HCT116 (cell line): ENCODE data around the gene NOX4. TPM values are rescaled to one million over a fixed set of nuclear protein-coding genes. Genes with fewer than 3 reads are reported as not detected.
"Not testable (repeated sequence)": the region's sequence is repeated elsewhere in the genome, so short reads cannot be mapped to it uniquely, and the experiment has no call there.

Source experiments
- ATAC-seq: fragments of 200-7000 bp; cut with Tn5 transposase; 2 replicates; pipeline ENCODE4 v1.9.1; 2020; ENCODE audit warnings: mild to moderate bottlenecking, moderate library complexity
- BruUV-seq: library from RNA; stranded (reverse); fragments of 400-500 nt; replicated peaks from 2 replicates; lab custom pipeline; 2021; lab: Mats Ljungman, UMichigan
- CTCF ChIA-PET: fragments of 300-600 bp; sonication (Branson Sonifier 250); formaldehyde crosslinking; loops from one replicate; lab custom pipeline; 2021; ENCODE audit warnings: antibody characterized with exemption; lab: Charles Lee
- POLR2A ChIA-PET: fragments of 300-600, 350-600 bp; sonication (Branson Sonifier 250); formaldehyde crosslinking; loops from one replicate; lab custom pipeline; 2021; ENCODE audit warnings: antibody characterized with exemption; lab: Charles Lee
- RAD21 ChIA-PET, 2 experiments: fragments of 300-600 bp; sonication (Branson Sonifier 250); formaldehyde crosslinking; loops; one replicate each; lab custom pipeline; 2023; ENCODE audit warnings: low total read pairs in 2 of 2; ENCODE audit not compliant: uncharacterized antibody in 2 of 2, unreplicated experiment in 2 of 2, low non-redundant PET in 1 of 2; lab: Charles Lee
- DNase-seq: peaks from one replicate; pipeline ENCODE4 v3.0.0-alpha.2; 2010; ENCODE audit warnings: low read depth, low spot score
- H2AFZ ChIP-seq: fragments of 200-600 bp; shearing (Covaris generic), sonication (generic); 2 replicates; pipeline ENCODE4 v1.6.1; 2017; ENCODE audit warnings: low read depth, mixed run types, mixed read lengths, antibody characterized with exemption, low read length; ENCODE audit not compliant: poor library complexity, severe bottlenecking
- H3K27ac ChIP-seq: 2 replicates; pipeline ENCODE4 v1.5.1; 2012; ENCODE audit warnings: low read depth, low read length
- H3K27me3 ChIP-seq: fragments of 200-600 bp; sonication (generic); 2 replicates; pipeline ENCODE4 v1.6.1; 2016; ENCODE audit warnings: mixed run types, low read length, mixed read lengths; ENCODE audit not compliant: insufficient read depth
- H3K36me3 ChIP-seq, 2 experiments: fragments of 200-500 bp in 1 of 2; fragments of 200-600 bp in 1 of 2; sonication (Bioruptor generic) in 1 of 2; sonication (generic) in 1 of 2; 2 replicates each; pipeline versions ENCODE4 v1.5.1 to v1.6.1; 2014 to 2016; ENCODE audit warnings: low read length in 2 of 2, inconsistent platforms in 1 of 2, mixed read lengths in 1 of 2, mixed run types in 1 of 2; ENCODE audit not compliant: insufficient read depth in 2 of 2, control insufficient read depth in 1 of 2
- H3K4me1 ChIP-seq, 2 experiments: fragments of 200-600 bp in 1 of 2; sonication (generic) in 1 of 2; 2 replicates each; pipeline versions ENCODE4 v1.5.1 to v1.6.1; 2012 to 2017; ENCODE audit warnings: low read length in 2 of 2, inconsistent platforms in 1 of 2, mild to moderate bottlenecking in 1 of 2, mixed read lengths in 1 of 2, mixed run types in 1 of 2, moderate library complexity in 1 of 2; ENCODE audit not compliant: insufficient read depth in 2 of 2, control insufficient read depth in 1 of 2
- H3K4me2 ChIP-seq: fragments of 200-600 bp; sonication (generic); 2 replicates; pipeline ENCODE4 v1.6.1; 2017; ENCODE audit warnings: mixed run types, low read length, mixed read lengths
- H3K4me3 ChIP-seq, 2 experiments: fragments of 200-600 bp in 1 of 2; sonication (generic) in 1 of 2; replicated peaks in 1 of 2; 2 replicates each; pipeline ENCODE4 v1.5.1; 2011 to 2016; ENCODE audit warnings: low read length in 2 of 2, control low read depth in 1 of 2, low read depth in 1 of 2, mild to moderate bottlenecking in 1 of 2, mixed read lengths in 1 of 2, mixed run types in 1 of 2
- H3K79me2 ChIP-seq: fragments of 200-600 bp; sonication (generic); 2 replicates; pipeline ENCODE4 v1.6.1; 2017; ENCODE audit warnings: mild to moderate bottlenecking, mixed run types, low read length, moderate library complexity, mixed read lengths; ENCODE audit not compliant: insufficient read depth
- H3K9ac ChIP-seq: fragments of 200-600 bp; sonication (generic); 2 replicates; pipeline ENCODE4 v1.6.1; 2016; ENCODE audit warnings: low read length, mixed read lengths
- H3K9me2 ChIP-seq: fragments of 200-600 bp; sonication (generic), shearing (Covaris generic); 2 replicates; pipeline ENCODE4 v1.6.1; 2017; ENCODE audit warnings: mixed run types, mild to moderate bottlenecking, moderate library complexity; ENCODE audit not compliant: insufficient read depth
- H3K9me3 ChIP-seq, 2 experiments: fragments of 200-500 bp in 1 of 2; fragments of 200-600 bp in 1 of 2; sonication (Bioruptor generic) in 1 of 2; sonication (generic) in 1 of 2; 2 replicates each; pipeline ENCODE4 v1.6.1; 2014 to 2017; ENCODE audit warnings: low read length in 2 of 2, mixed read lengths in 2 of 2, inconsistent platforms in 1 of 2, low read depth in 1 of 2, mild to moderate bottlenecking in 1 of 2, mixed run types in 1 of 2, moderate library complexity in 1 of 2; ENCODE audit not compliant: control insufficient read depth in 1 of 2, insufficient read depth in 1 of 2
- H4K20me1 ChIP-seq: fragments of 200-600 bp; sonication (generic), shearing (Covaris generic); 2 replicates; pipeline ENCODE4 v1.6.1; 2017; ENCODE audit warnings: mixed run types, mild to moderate bottlenecking, moderate library complexity; ENCODE audit not compliant: insufficient read depth
- SIN3A ChIP-seq: IDR thresholded peaks from 2 replicates; pipeline ENCODE4 v1.6.1; 2012; ENCODE audit warnings: low read depth
- ZFX ChIP-seq: fragments of 450-650 bp; IDR thresholded peaks from 2 replicates; pipeline ENCODE4 v1.6.1; 2017
- intact Hi-C: fragments of 100-400 bp; cut with micrococcal nuclease; formaldehyde crosslinking; loops from 2 replicates; pipeline ENCODE4 v1.10.0; 2022
- total RNA-seq: library from RNA; stranded (reverse); gene quantifications from one replicate; pipeline ENCODE4 v1.2.1, GENCODE V29; 2021; ENCODE audit not compliant: unreplicated experiment

The NOX4 gene
- total RNA-seq, 1 experiment from 2014 or later, result not detected

GRCh38 chr11:89293965-89294679, 197.1 kb downstream of the NOX4 start (continued):
- TF ChIP-seq SIN3A, result no peak
- TF ChIP-seq ZFX, result no peak

DNA sequence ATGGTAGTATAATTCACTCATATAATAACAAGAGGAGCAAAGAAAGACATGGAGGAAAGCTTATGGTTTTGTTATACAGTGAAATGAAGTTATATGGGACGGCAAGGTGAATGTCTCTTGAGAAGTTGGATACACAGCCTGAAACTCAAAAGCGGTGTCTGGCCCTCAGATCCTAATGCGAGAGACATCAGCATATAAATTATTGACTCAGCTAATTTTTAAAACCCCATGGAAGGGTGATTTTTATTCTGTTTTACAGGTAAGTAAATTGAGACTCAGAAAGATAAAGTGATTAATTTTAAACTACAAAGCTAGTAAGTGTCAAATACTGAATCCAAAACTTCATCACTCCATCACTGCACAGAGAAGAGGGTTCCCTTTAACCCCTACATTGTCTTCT, 203.2 kb downstream of the NOX4 start:
- H3K4me1 ChIP-seq, intact Hi-C loops, DNase-seq, CTCF ChIA-PET, H3K9me2 ChIP-seq, POLR2A ChIA-PET, H3K27me3 ChIP-seq, H3K9ac ChIP-seq, H4K20me1 ChIP-seq, H3K27ac ChIP-seq, H3K4me2 ChIP-seq, H3K36me3 ChIP-seq, H3K9me3 ChIP-seq, H2AFZ ChIP-seq, BruUV-seq, ATAC-seq, RAD21 ChIA-PET, H3K4me3 ChIP-seq, H3K79me2 ChIP-seq: not testable (repeated sequence)

- H3K9ac ChIP-seq, H4K20me1 ChIP-seq, POLR2A ChIA-PET, CTCF ChIA-PET, ATAC-seq, H3K36me3 ChIP-seq, H3K4me1 ChIP-seq, H2AFZ ChIP-seq, DNase-seq, H3K4me3 ChIP-seq, H3K9me2 ChIP-seq, RAD21 ChIA-PET, H3K4me2 ChIP-seq, BruUV-seq, intact Hi-C loops, H3K27me3 ChIP-seq, H3K9me3 ChIP-seq, H3K27ac ChIP-seq, H3K79me2 ChIP-seq: not testable (repeated sequence)
These were observed 204.6 kb downstream of the NOX4 start for GRCh38 chr11:89286601-89287000.

DNA sequence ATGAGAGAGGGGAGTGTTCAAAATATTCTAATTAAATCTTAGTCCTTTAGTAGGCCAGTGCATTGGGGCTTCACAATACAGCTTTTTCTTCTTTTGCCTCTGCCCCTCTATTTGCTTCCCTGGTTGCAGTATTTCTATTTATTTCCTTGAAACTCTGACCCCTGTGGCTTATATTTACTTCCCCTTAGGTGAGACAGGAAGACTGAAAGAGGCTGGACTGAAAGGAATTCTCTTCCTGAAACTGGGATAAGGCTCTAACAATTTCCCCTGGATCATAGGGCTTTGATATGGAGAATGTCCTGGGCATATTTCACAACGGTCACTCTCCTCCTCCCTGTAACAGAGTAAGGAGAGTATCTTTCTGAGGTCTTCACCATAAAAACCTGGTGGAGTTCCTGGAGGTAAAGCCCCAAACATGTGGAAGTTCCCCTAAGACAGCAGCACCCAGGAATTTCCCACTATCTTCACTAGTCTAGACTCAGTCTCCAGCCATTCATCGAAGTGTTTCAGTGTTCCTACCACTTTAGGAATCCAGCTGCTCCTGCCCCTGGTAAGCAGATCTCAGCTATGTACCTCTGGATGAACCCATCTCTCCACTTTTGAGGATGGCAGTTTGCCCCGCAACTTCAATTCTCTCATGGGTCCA, 210.0 kb downstream of the NOX4 start:
- DNase-seq, H3K4me3 ChIP-seq, RAD21 ChIA-PET, H3K79me2 ChIP-seq, H3K9ac ChIP-seq, BruUV-seq, H3K27me3 ChIP-seq, H3K9me3 ChIP-seq, intact Hi-C loops, H3K27ac ChIP-seq, CTCF ChIA-PET, H2AFZ ChIP-seq, ATAC-seq, H3K9me2 ChIP-seq, H3K4me1 ChIP-seq, H4K20me1 ChIP-seq, H3K36me3 ChIP-seq, POLR2A ChIA-PET, H3K4me2 ChIP-seq: not testable (repeated sequence)
